Brain microvascular endothelial cell (primary cell): ENCODE measurements around the gene BAMBI.
"Not testable (repeated sequence)": the region's sequence is repeated elsewhere in the genome, so short reads cannot be mapped to it uniquely, and the experiment has no call there.

Experiments used
- DNase-seq: peaks from one replicate; pipeline ENCODE4 v3.0.0-alpha.2; 2020
- H3K27ac ChIP-seq: fragments of 250-450 bp; sonication (Bioruptor Pico); 2 replicates; pipeline ENCODE4 v1.5.1; 2020; ENCODE audit warnings: mild to moderate bottlenecking, moderate library complexity
- H3K27me3 ChIP-seq: fragments of 250-450 bp; sonication (Bioruptor Pico); replicated peaks from 2 replicates; pipeline ENCODE4 v1.5.1; 2020; ENCODE audit warnings: mild to moderate bottlenecking
- H3K36me3 ChIP-seq: fragments of 250-450 bp; sonication (Bioruptor Pico); replicated peaks from 2 replicates; pipeline ENCODE4 v1.5.1; 2020; ENCODE audit warnings: mild to moderate bottlenecking
- H3K4me3 ChIP-seq: 2 replicates; pipeline ENCODE4 v1.5.1; 2011; ENCODE audit warnings: low read depth, mild to moderate bottlenecking, control low read depth, low read length, moderate library complexity
- in situ Hi-C: cut with HindIII; loops from 2 replicates; pipeline ENCODE4 v1.10.0; 2017; ENCODE audit warnings: low sequenced_read_pairs, low pct_ligation_motif_present
- TF ChIP-seq, protein P1 (sequence below): IDR thresholded peaks from 2 replicates; pipeline ENCODE4 v1.5.1; 2011; ENCODE audit warnings: low read depth, mild to moderate bottlenecking, moderate library complexity, low read length, control low read depth, inconsistent platforms; ENCODE audit errors: missing control alignments

The BAMBI gene

DNA sequence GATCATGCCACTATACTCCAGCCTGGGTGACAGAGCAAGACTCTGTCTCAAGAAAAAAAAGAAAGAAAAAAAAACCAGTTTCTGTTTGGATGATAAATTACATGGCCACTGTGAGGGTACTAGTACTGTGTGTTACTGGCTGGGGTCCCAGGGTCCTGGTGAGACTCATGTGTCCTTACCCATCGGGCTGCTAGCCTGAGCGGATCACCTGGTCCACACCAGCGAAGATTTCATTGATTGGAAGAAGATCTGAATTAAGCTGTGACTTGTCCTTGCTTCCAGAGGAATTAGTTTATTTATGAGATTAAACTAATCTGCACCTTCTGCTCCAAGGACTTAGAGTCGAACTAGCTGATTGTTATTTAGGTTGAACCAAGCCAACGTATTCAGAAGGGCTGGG, 40.0 kb upstream of the BAMBI start:
- in situ Hi-C loops = no loop called here
- no peak for DNase-seq
- no peaks in the 10 kb centered on the region for H3K36me3 ChIP-seq
- TF ChIP-seq, protein P1, sequence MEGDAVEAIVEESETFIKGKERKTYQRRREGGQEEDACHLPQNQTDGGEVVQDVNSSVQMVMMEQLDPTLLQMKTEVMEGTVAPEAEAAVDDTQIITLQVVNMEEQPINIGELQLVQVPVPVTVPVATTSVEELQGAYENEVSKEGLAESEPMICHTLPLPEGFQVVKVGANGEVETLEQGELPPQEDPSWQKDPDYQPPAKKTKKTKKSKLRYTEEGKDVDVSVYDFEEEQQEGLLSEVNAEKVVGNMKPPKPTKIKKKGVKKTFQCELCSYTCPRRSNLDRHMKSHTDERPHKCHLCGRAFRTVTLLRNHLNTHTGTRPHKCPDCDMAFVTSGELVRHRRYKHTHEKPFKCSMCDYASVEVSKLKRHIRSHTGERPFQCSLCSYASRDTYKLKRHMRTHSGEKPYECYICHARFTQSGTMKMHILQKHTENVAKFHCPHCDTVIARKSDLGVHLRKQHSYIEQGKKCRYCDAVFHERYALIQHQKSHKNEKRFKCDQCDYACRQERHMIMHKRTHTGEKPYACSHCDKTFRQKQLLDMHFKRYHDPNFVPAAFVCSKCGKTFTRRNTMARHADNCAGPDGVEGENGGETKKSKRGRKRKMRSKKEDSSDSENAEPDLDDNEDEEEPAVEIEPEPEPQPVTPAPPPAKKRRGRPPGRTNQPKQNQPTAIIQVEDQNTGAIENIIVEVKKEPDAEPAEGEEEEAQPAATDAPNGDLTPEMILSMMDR = no peak
- no peak overlapping the region for H3K4me3 ChIP-seq
- H3K27ac ChIP-seq = no peak overlapping the region
- H3K27me3 ChIP-seq = no peaks in the 10 kb centered on the region

DNA sequence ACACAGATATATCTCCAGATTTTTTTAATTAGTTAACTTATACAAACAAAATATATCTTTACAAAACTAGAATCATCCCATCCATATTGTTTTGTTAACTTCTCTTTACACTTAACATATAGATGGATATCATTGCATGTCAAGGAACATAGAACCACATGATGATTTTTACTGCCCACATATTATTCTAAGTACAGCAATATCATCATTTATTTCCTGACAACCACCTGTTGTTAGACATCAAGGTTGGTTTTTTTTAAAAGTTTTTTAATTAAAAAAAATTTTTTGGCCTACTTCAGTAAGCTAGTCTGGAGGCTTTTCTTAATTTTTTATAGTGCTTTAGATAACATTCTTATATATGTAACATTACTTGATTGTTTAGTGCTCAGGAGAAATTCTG, 38.9 kb upstream of the BAMBI start:
- Histone ChIP-seq H3K4me3 (no peak overlapping the region), H3K36me3 (no peaks in the 10 kb centered on the region), H3K27ac (no peak overlapping the region), H3K27me3 (no peaks in the 10 kb centered on the region)
- TF ChIP-seq, protein P1 = no peak
- in situ Hi-C loops = no loop called here
- no peak for DNase-seq

DNA sequence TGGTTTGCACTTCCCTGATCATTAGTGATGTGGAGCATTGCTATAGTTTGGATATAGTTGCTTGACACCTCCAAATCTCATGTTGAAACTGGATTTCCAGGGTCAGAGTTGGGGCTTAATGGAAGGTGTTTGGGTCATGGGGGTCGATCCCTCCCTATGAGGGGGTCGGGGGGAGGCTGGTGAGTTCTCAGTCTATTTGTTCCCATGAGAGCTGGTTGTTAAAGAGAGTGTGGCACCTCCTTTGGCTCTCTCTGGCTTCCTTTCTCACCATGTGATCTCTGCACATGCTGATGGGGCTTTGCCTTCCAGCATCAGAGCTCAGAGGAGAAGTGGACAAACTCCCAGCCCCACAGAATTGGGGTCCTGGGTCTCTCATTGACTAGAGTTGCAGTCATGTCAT, 36.8 kb upstream of the BAMBI start:
- H3K36me3 ChIP-seq = no peaks in the 10 kb centered on the region
- in situ Hi-C loops = no loop called here

DNA sequence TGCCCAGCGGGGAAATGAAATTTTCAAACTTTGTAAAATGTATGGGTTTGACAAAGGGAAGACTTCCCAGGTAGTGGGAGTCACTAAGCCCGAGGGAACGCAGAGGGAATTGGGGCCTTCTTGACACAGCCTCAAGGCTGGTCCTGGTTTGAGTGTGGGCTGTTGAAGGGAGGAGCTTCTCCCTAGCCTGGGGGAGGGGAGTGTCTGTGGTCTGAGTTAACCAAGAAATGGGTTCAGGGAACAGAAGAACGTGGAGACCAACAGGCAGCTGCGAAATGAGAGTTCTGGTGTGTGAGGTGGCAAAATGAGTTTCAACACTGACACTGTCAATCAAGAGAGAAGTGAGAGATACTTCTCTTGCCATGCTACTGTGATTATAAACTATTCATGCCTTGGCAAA, 32.7 kb upstream of the BAMBI start:
- H3K4me3 ChIP-seq = no peak overlapping the region
- H3K36me3 ChIP-seq = no peaks in the 10 kb centered on the region
- H3K27ac ChIP-seq = no peak overlapping the region
- TF ChIP-seq, protein P1 = no peak
- no peak for DNase-seq
- H3K27me3 ChIP-seq = no peaks in the 10 kb centered on the region
- in situ Hi-C loops = no loop called here

More for the DNA sequence above, 36.8 kb upstream of the BAMBI start:
- H3K4me3 ChIP-seq = no peak overlapping the region
- DNase-seq = no peak
- TF ChIP-seq, protein P1 = no peak
- H3K27me3 ChIP-seq = no peaks in the 10 kb centered on the region
- no peak overlapping the region for H3K27ac ChIP-seq

DNA sequence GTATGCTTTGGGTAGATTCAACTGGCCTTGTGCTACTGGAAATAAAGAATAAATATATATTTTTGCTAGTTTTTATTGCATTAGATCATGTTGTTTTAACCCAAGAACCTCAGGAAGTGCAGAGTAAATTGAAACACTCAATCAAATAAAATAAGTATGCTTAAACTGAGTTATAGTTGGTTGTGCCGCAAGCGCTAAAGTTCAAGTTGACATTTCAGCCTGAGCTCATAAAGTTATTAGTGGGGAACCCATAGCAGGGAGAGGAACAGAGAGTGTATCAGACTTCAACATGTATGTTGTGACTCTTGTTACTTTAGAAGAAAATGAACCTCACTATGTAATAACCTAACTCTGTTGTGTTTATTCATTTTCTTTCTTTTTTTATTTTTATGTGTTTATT, 25.2 kb upstream of the BAMBI start:
- no peak overlapping the region for H3K4me3 ChIP-seq
- TF ChIP-seq, protein P1 = no peak
- H3K36me3 ChIP-seq = no peaks in the 10 kb centered on the region
- H3K27ac ChIP-seq = no peak overlapping the region
- no peak for DNase-seq
- H3K27me3 ChIP-seq = no peaks in the 10 kb centered on the region
- in situ Hi-C loops = no loop called here

DNA sequence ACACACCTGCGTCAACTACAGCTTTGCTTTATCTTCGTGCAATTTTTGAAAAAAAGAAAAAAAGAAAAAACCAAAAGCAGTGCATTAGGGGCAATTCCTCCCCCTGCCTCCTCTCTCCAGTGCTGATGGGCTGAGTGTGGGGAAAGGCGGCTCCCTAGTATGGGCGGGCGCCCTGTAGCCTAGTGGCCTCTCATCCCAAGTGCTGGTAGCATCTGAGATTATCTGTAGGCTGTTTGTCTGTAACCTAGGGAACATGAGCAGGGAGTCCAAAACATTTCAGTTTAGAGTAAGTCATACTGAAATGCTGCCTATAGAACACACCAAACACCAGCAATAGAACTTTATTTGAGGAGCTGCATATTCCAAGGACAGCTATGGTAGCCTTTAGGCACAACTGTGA, 24.6 kb upstream of the BAMBI start:
- DNase-seq = no peak
- no peaks in the 10 kb centered on the region for H3K27me3 ChIP-seq
- no peak overlapping the region for H3K27ac ChIP-seq
- TF ChIP-seq, protein P1 = no peak
- in situ Hi-C loops = no loop called here
- H3K4me3 ChIP-seq = no peak overlapping the region
- no peaks in the 10 kb centered on the region for H3K36me3 ChIP-seq

DNA sequence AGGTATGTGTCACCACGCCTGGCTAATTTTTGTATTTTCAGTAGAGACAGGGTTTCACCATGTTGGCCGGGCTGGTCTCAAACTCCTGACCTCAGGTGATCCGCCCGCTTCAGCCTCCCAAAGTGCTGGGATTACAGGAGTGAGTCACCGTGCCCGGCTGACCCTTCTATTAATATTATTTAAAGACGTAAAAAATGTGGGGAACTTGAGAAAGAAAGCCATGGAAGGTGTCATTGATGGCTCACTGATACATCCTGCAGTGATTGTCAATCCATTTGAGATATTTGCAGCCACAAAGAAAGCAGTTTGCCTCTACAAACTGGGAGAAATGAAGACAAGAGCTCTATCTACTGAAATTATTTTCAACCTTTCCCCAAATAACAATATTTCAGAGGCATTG, 18.5 kb upstream of the BAMBI start:
- H3K36me3 ChIP-seq, H3K27ac ChIP-seq, DNase-seq, H3K27me3 ChIP-seq, H3K4me3 ChIP-seq, in situ Hi-C loops: not testable (repeated sequence)
